MCF 10A (cell line): ENCODE results near the gene SLC27A2. TPM values are rescaled to one million over a fixed set of nuclear protein-coding genes. Genes with fewer than 3 reads are reported as not detected.

Source experiments
- BruUV-seq: library from RNA; stranded (reverse); fragments of 400-500 nt; replicated peaks from 2 replicates; lab custom pipeline; 2021; lab: Mats Ljungman, UMichigan
- CTCF ChIA-PET: fragments of 300-600 bp; sonication (Branson Sonifier 250); formaldehyde crosslinking; extraction: SDS; loops from one replicate; lab custom pipeline; 2021; ENCODE audit warnings: antibody characterized with exemption, inconsistent platforms; lab: Yijun Ruan, JAX
- POLR2A ChIA-PET: fragments of 300-600, 350-650 bp; sonication (Branson Sonifier 250); formaldehyde crosslinking; extraction: SDS; loops from one replicate; lab custom pipeline; 2020; ENCODE audit warnings: antibody characterized with exemption, inconsistent platforms; lab: Yijun Ruan, JAX
- DNase-seq: peaks from one replicate; pipeline ENCODE4 v3.0.0-alpha.2; 2018; ENCODE audit not compliant: unreplicated experiment
- H3K27ac Mint-ChIP-seq: one replicate; pipeline ENCODE4 v1.8.0; 2022; ENCODE audit warnings: mild to moderate bottlenecking, low read depth, mixed read lengths; ENCODE audit not compliant: unreplicated experiment
- H3K27me3 Mint-ChIP-seq: one replicate; pipeline ENCODE4 v1.8.0; 2022; ENCODE audit warnings: mixed read lengths; ENCODE audit not compliant: insufficient read depth, unreplicated experiment
- H3K36me3 Mint-ChIP-seq: one replicate; pipeline ENCODE4 v1.8.0; 2022; ENCODE audit warnings: mild to moderate bottlenecking, moderate library complexity, mixed read lengths; ENCODE audit not compliant: insufficient read depth, unreplicated experiment
- H3K4me1 Mint-ChIP-seq: one replicate; pipeline ENCODE4 v1.8.0; 2022; ENCODE audit warnings: mixed read lengths; ENCODE audit not compliant: insufficient read depth, unreplicated experiment
- H3K4me3 Mint-ChIP-seq: one replicate; pipeline ENCODE4 v1.8.0; 2022; ENCODE audit warnings: mild to moderate bottlenecking, moderate library complexity, mixed read lengths; ENCODE audit not compliant: unreplicated experiment
- H3K9me3 Mint-ChIP-seq: one replicate; pipeline ENCODE4 v1.8.0; 2022; ENCODE audit warnings: mixed read lengths; ENCODE audit not compliant: unreplicated experiment
- intact Hi-C: fragments of 100-400 bp; cut with micrococcal nuclease; formaldehyde crosslinking; loops from 2 replicates; pipeline ENCODE4 v1.14.1; 2022
- total RNA-seq: library from RNA; stranded (reverse); gene quantifications from 2 replicates; pipeline ENCODE4 v1.2.3, GENCODE V29; 2022
- TF ChIP-seq, protein P1 (sequence below): fragments of 200-600 bp; IDR thresholded peaks from one replicate; pipeline ENCODE4 v1.8.0; 2022; ENCODE audit warnings: antibody characterized with exemption, mild to moderate bottlenecking; ENCODE audit not compliant: unreplicated experiment

Gene SLC27A2
- total RNA-seq, 1 experiment from 2014 or later: 0.84 TPM

DNA sequence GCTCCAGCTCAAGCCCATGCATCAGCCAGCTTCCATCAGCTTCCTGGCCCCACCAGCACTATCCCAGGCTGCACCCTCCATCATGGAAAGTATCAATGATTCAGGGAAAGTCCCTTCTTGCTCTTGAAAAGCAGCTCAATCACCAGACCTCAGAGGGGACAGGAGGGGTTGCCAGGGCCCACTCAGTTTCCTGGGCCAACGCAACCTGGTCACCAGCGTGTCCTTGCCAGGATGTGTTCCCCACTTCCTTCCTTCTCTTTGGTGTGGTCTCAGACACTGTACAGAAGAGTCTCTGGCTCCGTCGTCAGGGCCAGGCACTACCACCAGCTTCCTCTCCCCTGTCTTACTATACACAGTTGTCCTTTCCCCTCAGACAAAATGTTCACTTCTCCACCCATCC lies 80.5 kb downstream of the SLC27A2 start:
- Mint-ChIP-seq H3K4me1 (peaks cover 5% of the 10 kb centered on the region), H3K27ac (no peak overlapping the region)
- CTCF ChIA-PET: no interaction called here

DNA sequence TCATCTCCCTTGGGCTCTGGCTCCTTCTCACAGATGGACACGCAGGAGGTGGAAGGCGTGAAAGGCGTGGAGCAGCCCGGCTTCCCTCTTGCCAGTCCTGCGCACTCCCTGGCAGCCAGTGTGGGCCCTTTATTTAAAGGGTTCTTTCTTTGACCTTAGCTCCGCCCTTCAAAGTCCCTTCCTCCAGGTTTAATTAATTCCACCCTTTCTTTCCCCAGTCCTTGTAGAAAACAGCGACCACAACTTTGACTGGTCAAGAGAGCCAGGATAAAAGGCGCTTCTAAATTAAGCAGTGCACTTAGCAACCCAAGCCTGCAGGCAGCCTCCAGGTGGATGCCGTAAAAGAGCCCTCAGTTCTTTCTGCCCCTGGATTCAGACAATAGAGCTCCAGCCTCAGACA lies 83.6 kb downstream of the SLC27A2 start, which contains the start of gene HDC:
Gene HDC (minus strand): TSS at position 107 of the 400 bp plus-strand sequence. CDS start 103 bp downstream, at position 4.
- Mint-ChIP-seq H3K4me3 (no peak within 1 kb of the TSS), H3K4me1 (peaks cover 5% of the 10 kb centered on the region), H3K27ac (no peak within 1 kb of the TSS), H3K36me3 (no peaks in the 10 kb centered on the region), H3K27me3 (peaks cover 17% of the 10 kb centered on the region), H3K9me3 (peaks cover 7% of the 10 kb centered on the region)
- TF ChIP-seq, protein P1, sequence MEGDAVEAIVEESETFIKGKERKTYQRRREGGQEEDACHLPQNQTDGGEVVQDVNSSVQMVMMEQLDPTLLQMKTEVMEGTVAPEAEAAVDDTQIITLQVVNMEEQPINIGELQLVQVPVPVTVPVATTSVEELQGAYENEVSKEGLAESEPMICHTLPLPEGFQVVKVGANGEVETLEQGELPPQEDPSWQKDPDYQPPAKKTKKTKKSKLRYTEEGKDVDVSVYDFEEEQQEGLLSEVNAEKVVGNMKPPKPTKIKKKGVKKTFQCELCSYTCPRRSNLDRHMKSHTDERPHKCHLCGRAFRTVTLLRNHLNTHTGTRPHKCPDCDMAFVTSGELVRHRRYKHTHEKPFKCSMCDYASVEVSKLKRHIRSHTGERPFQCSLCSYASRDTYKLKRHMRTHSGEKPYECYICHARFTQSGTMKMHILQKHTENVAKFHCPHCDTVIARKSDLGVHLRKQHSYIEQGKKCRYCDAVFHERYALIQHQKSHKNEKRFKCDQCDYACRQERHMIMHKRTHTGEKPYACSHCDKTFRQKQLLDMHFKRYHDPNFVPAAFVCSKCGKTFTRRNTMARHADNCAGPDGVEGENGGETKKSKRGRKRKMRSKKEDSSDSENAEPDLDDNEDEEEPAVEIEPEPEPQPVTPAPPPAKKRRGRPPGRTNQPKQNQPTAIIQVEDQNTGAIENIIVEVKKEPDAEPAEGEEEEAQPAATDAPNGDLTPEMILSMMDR: no peak
- CTCF ChIA-PET: interaction anchor here (0.6 kb wide), 1 partner anchor 378 kb away, joined by 3 read pairs; no protein-coding TSS in a partner anchor
- DNase-seq: no peak
- no TSS peak for BruUV-seq
- POLR2A ChIA-PET: no interaction called here
- intact Hi-C loops: no loop called here

More for the DNA sequence above, 80.5 kb downstream of the SLC27A2 start:
- TF ChIP-seq, protein P1: no peak
- Mint-ChIP-seq H3K4me3 (no peak overlapping the region), H3K9me3 (peaks cover 7% of the 10 kb centered on the region), H3K36me3 (no peaks in the 10 kb centered on the region), H3K27me3 (peaks cover 17% of the 10 kb centered on the region)
- POLR2A ChIA-PET: interaction anchor here (1.1 kb wide), 1 partner anchor 16 kb away, joined by 4 read pairs; no protein-coding TSS in a partner anchor
- intact Hi-C loops: no loop called here
- no peak for DNase-seq
- BruUV-seq: no TSS peak

DNA sequence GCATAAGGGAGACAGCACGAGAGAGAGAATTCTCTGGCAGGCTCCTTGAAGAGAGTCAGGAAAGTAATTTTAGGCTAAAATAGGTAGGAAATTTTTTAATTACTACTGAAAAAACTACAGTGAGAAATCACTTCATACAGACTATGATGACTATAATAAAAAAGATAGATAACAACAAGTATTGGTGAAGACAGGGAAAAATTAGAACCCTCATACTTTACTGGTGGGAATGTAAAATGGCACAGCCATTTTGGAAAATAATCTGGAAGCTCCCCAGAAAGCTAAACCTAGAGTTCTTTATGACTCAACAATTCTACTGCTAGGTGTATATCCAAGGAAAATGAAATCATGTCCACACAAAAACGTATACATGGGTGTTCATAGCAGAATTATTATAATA lies 85.6 kb downstream of the SLC27A2 start:
- no peak overlapping the region for H3K4me3 Mint-ChIP-seq
- no peak for DNase-seq
- H3K9me3 Mint-ChIP-seq: peaks cover 7% of the 10 kb centered on the region
- POLR2A ChIA-PET: no interaction called here
- peaks cover 17% of the 10 kb centered on the region for H3K27me3 Mint-ChIP-seq
- intact Hi-C loops: no loop called here
- no peak overlapping the region for H3K27ac Mint-ChIP-seq
- no peaks in the 10 kb centered on the region for H3K36me3 Mint-ChIP-seq
- BruUV-seq: no TSS peak
- peaks cover 5% of the 10 kb centered on the region for H3K4me1 Mint-ChIP-seq
- TF ChIP-seq, protein P1: no peak
- CTCF ChIA-PET: no interaction called here

DNA sequence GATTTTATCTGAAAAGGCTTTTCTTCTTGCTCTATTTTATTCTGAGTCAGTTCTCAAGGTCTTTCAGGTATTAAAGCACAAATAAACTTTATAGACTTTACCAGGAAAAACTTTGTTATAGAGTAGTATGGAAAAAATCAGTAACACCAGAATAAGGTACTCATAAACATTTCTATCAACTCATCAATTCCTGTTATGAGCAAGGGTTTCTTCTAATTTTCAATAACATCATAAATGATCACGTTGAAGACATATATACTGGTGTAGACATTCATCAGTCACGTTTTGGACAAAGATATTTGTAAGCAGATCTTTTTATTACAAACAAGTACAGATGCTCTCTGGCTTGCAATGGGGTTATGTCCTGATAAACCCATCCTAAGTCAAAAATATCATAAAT lies 93.1 kb downstream of the SLC27A2 start:
- Mint-ChIP-seq H3K27ac (no peak overlapping the region), H3K9me3 (no peaks in the 10 kb centered on the region), H3K4me1 (peaks cover 4% of the 10 kb centered on the region), H3K36me3 (no peaks in the 10 kb centered on the region), H3K27me3 (no peaks in the 10 kb centered on the region), H3K4me3 (no peak overlapping the region)
- intact Hi-C loops: no loop called here
- DNase-seq: no peak
- POLR2A ChIA-PET: no interaction called here
- no TSS peak for BruUV-seq
- TF ChIP-seq, protein P1: no peak
- CTCF ChIA-PET: no interaction called here
